Dendritic cell treated with granulocyte-macrophage colony-stimulating factor and Interleukin-4, amounts not matched to agents 40 ng/mL and 50 ng/mL, for 4 days (primary cell): ENCODE data around the gene RNF138.
"Not testable (repeated sequence)": the region's sequence is repeated elsewhere in the genome, so short reads cannot be mapped to it uniquely, and the experiment has no call there.

Experiments
- H3K27ac Mint-ChIP-seq: one replicate; pipeline ENCODE4 v1.8.0; 2022; ENCODE audit warnings: mild to moderate bottlenecking, mixed read lengths
- H3K27me3 Mint-ChIP-seq: one replicate; pipeline ENCODE4 v1.8.0; 2022; ENCODE audit warnings: mild to moderate bottlenecking, mixed read lengths
- H3K36me3 Mint-ChIP-seq: one replicate; pipeline ENCODE4 v1.8.0; 2022; ENCODE audit warnings: low read depth, mixed read lengths
- H3K4me1 Mint-ChIP-seq: one replicate; pipeline ENCODE4 v1.8.0; 2022; ENCODE audit warnings: low read depth, mixed read lengths
- H3K4me3 Mint-ChIP-seq: one replicate; pipeline ENCODE4 v1.8.0; 2022; ENCODE audit warnings: mild to moderate bottlenecking, moderate library complexity, mixed read lengths
- H3K9me3 Mint-ChIP-seq: one replicate; pipeline ENCODE4 v1.8.0; 2022; ENCODE audit warnings: mixed read lengths
- intact Hi-C: fragments of 100-400 bp; cut with micrococcal nuclease; formaldehyde crosslinking; loops from one replicate; pipeline ENCODE4 v1.15.0; 2022

The RNF138 gene

GRCh38 chr18:32167980-32168730 is 76.5 kb downstream of the RNF138 start:
- H3K4me3 Mint-ChIP-seq = no peak overlapping the region
- H3K36me3 Mint-ChIP-seq = no peaks in the 10 kb centered on the region
- no peaks in the 10 kb centered on the region for H3K9me3 Mint-ChIP-seq
- H3K27me3 Mint-ChIP-seq = no peaks in the 10 kb centered on the region
- H3K4me1 Mint-ChIP-seq = no peaks in the 10 kb centered on the region
- no peak overlapping the region for H3K27ac Mint-ChIP-seq
- intact Hi-C loops = no loop called here

DNA sequence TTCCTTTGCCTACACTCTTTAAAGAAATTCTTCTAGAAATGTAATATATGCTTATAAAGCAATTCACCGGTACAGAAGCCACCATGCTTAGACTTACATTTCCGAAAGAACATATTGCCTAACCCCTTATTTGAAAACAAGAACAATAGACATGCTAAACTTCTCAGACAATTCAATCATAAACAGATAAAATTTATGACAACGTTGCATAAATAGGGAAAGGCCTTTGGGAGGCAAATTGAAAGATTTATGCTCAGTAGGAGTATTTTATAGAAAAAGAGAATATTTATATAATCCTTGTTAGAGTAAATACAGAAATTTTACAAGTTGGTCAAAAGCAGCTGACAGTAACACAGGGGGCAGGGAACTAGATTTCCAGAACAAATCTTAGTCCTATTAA is 82.0 kb downstream of the RNF138 start:
- no peaks in the 10 kb centered on the region for H3K36me3 Mint-ChIP-seq
- H3K27ac Mint-ChIP-seq = no peak overlapping the region
- intact Hi-C loops = no loop called here
- no peaks in the 10 kb centered on the region for H3K9me3 Mint-ChIP-seq
- H3K4me1 Mint-ChIP-seq = no peaks in the 10 kb centered on the region
- H3K4me3 Mint-ChIP-seq = no peak overlapping the region
- H3K27me3 Mint-ChIP-seq = no peaks in the 10 kb centered on the region

- intact Hi-C loops = no loop called here
- no peaks in the 10 kb centered on the region for H3K27me3 Mint-ChIP-seq
- H3K9me3 Mint-ChIP-seq = no peaks in the 10 kb centered on the region
- no peaks in the 10 kb centered on the region for H3K36me3 Mint-ChIP-seq
- H3K27ac Mint-ChIP-seq = no peak overlapping the region
- H3K4me3 Mint-ChIP-seq = no peak overlapping the region
- H3K4me1 Mint-ChIP-seq = no peaks in the 10 kb centered on the region
Observed at GRCh38 chr18:32174719-32175118, 83.0 kb downstream of the RNF138 start.

DNA sequence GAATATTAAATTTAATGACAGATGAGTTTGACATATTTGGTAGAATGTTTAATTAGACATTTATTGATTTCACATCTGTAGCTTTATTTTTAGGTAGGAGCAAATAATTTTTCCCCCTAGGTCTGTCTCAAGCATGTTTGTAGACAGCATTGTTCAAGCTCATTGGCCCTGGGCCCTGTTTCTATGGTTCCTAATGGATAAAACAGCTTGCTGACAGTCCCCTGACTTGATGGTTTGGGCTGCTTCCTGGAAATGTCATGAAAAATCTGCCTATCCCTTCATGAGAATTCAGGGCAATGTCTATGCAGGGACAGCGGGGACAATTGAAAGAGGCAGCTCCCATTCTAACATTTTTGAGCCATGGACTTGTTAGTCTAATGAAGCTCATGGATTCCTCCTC is 83.6 kb downstream of the RNF138 start:
- H3K9me3 Mint-ChIP-seq = no peaks in the 10 kb centered on the region
- no peaks in the 10 kb centered on the region for H3K4me1 Mint-ChIP-seq
- H3K27ac Mint-ChIP-seq = no peak overlapping the region
- H3K36me3 Mint-ChIP-seq = no peaks in the 10 kb centered on the region
- no peaks in the 10 kb centered on the region for H3K27me3 Mint-ChIP-seq
- H3K4me3 Mint-ChIP-seq = no peak overlapping the region
- intact Hi-C loops = no loop called here

DNA sequence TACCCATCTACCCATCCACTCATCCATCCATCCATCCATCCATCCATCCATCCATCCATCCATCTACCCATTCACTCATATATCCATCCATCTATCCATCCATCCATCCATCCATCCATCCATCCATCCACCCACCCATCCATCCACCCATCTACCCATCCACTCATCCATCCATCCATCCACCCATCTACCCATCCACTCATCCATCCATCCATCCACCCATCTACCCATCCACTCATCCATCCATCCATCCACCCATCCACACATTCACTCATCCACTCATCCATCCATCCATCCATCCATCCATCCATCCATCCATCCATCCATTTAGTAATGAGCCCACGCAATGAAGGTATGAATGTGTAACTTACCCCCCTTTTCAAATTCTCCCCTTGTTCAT is 85.1 kb downstream of the RNF138 start:
- intact Hi-C loops, H3K27ac Mint-ChIP-seq, H3K4me3 Mint-ChIP-seq, H3K9me3 Mint-ChIP-seq, H3K36me3 Mint-ChIP-seq, H3K27me3 Mint-ChIP-seq, H3K4me1 Mint-ChIP-seq: not testable (repeated sequence)

DNA sequence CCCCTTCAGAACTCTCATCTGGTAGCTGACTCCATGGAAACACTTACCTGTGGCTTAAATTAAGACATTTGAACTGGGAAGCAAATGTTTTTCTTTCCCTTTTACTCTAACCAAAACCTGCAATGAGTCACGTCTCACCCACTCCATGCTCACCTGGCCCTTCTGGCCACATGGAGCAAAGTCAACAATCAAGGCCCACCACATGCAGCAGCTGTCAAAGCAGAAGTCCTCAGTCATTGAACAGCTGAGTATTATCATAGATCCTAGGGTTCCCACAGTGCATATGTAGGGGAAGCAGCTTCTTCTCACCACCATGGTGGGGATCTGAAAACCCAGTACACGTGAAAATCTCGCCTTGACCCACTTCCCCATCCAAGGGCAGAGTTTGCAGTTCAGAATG is 85.9 kb downstream of the RNF138 start:
- Mint-ChIP-seq H3K27me3 (no peaks in the 10 kb centered on the region), H3K36me3 (no peaks in the 10 kb centered on the region), H3K27ac (no peak overlapping the region), H3K9me3 (no peaks in the 10 kb centered on the region), H3K4me1 (no peaks in the 10 kb centered on the region), H3K4me3 (no peak overlapping the region)
- intact Hi-C loops = no loop called here
